ENCODE data around the gene FECH. TPM values are rescaled to one million over a fixed set of nuclear protein-coding genes. Genes with fewer than 3 reads are reported as not detected.

The FECH gene
- total and polyA plus RNA-seq, 2 donors (not counting 1 experiment from before 2014, with no cell fraction given) = 5.8 to 10.4 TPM

- H3K9me3 ChIP-seq (ENCODE audit: control extremely low read depth in 1 of 3, control insufficient read depth in 2 of 3, insufficient read depth in 1 of 3, low read length in 2 of 3) = no peaks in the 10 kb centered on the region
- no peaks in the 10 kb centered on the region for H3K27me3 Mint-ChIP-seq
- H3K4me3 ChIP-seq (ENCODE audit: control extremely low read depth in 1 of 5, extremely low read depth in 1 of 5, insufficient read depth in 1 of 5, low read depth in 2 of 5, low read length in 4 of 5) = peak overlapping the region; percentile 53 to 67 (median 63)
- peak overlapping the region; percentile 86 for H3K9ac ChIP-seq (ENCODE audit: low read length)
- no peak for DNase-seq
- 98% methylated on average over 9 of the region's 12 CpGs for WGBS (ENCODE audit: insufficient coverage)
- ChIA-PET CTCF (no interaction called here), POLR2A (no interaction called here)
- peak overlapping the region; percentile 90 for H3K4me2 ChIP-seq (replicated peaks; ENCODE audit: low read depth, low read length, poor library complexity, severe bottlenecking)
- no peaks in the 10 kb centered on the region for H3K27me3 ChIP-seq (replicated peaks in 1 of 4; ENCODE audit: control extremely low read depth in 1 of 4, control insufficient read depth in 3 of 4, insufficient read depth in 4 of 4, low read length in 3 of 4)
- peaks cover 10 to 14% of the 10 kb centered on the region in 2 donors for H3K4me1 ChIP-seq (ENCODE audit: control insufficient read depth in 2 of 2, insufficient read depth in 2 of 2, low read length in 2 of 2)
- no peak overlapping the region for H3K27ac ChIP-seq (ENCODE audit: low read length in 2 of 2)
- peak overlapping the region; percentile 89 for H3K4me3 Mint-ChIP-seq
- intact Hi-C loops (cut with micrococcal nuclease) = loop anchor here (2.0 to 10.0 kb wide), 4 partner anchors 34 to 935 kb away; partner anchors contain the start of genes NARS1, NEDD4L and WDR7
- no peak for ATAC-seq (ENCODE audit: low read depth)
- no peaks in the 10 kb centered on the region for H3K9me3 Mint-ChIP-seq (ENCODE audit: insufficient read depth)
- H3K4me1 Mint-ChIP-seq = peaks cover 13% of the 10 kb centered on the region
- no peaks in the 10 kb centered on the region for H3K36me3 ChIP-seq (replicated peaks in 1 of 2; ENCODE audit: control extremely low read depth in 1 of 2, control insufficient read depth in 1 of 2, extremely low read depth in 1 of 2, insufficient read depth in 2 of 2, low read length in 1 of 2)
- H3K27ac Mint-ChIP-seq = peak overlapping the region; percentile 46
- no peaks in the 10 kb centered on the region for H4K20me1 ChIP-seq (ENCODE audit: control insufficient read depth, insufficient read depth, low read length, poor library complexity, severe bottlenecking)
- peak overlapping the region; percentile 93 for H2AFZ ChIP-seq (ENCODE audit: insufficient read depth, low read depth, low read length, poor library complexity, severe bottlenecking)
- H3K79me2 ChIP-seq (ENCODE audit: control insufficient read depth, insufficient read depth, low read length) = no peaks in the 10 kb centered on the region
- TF ChIP-seq EZH2 (IDR thresholded peaks at IDR 0.05; ENCODE audit: borderline replicate concordance, insufficient read depth, low read depth, low read length, poor library complexity, severe bottlenecking) = no peak
- TF ChIP-seq CTCF (IDR thresholded peaks at IDR 0.05) = no peak
Observed at GRCh38 chr18:57587098-57587661, 678 bp upstream of the FECH start.

- peaks cover 24% of the 10 kb centered on the region for H3K4me1 Mint-ChIP-seq
- Histone ChIP-seq H3K9me3 (ENCODE audit: control extremely low read depth in 1 of 3, control insufficient read depth in 2 of 3, insufficient read depth in 1 of 3, low read length in 2 of 3) (no peaks in the 10 kb centered on the region), H3K4me1 (ENCODE audit: control insufficient read depth in 2 of 2, insufficient read depth in 2 of 2, low read length in 2 of 2) (peaks cover 22 to 27% of the 10 kb centered on the region in 2 donors), H2AFZ (ENCODE audit: insufficient read depth, low read depth, low read length, poor library complexity, severe bottlenecking) (peak overlapping the region; percentile 93), H3K4me3 (ENCODE audit: control extremely low read depth in 1 of 5, extremely low read depth in 1 of 5, insufficient read depth in 1 of 5, low read depth in 2 of 5, low read length in 4 of 5) (peak overlapping the region; percentile 32 to 67 (median 63)), H3K36me3 (replicated peaks in 1 of 2; ENCODE audit: control extremely low read depth in 1 of 2, control insufficient read depth in 1 of 2, extremely low read depth in 1 of 2, insufficient read depth in 2 of 2, low read length in 1 of 2) (no peaks in the 10 kb centered on the region), H3K79me2 (ENCODE audit: control insufficient read depth, insufficient read depth, low read length) (no peaks in the 10 kb centered on the region), H3K9ac (ENCODE audit: low read length) (peak overlapping the region; percentile 86), H3K27ac (ENCODE audit: low read length in 2 of 2) (peak overlapping the region in 1 of 2 donors; percentile 70), H4K20me1 (ENCODE audit: control insufficient read depth, insufficient read depth, low read length, poor library complexity, severe bottlenecking) (no peaks in the 10 kb centered on the region), H3K27me3 (replicated peaks in 1 of 4; ENCODE audit: control extremely low read depth in 1 of 4, control insufficient read depth in 3 of 4, insufficient read depth in 4 of 4, low read length in 3 of 4) (no peaks in the 10 kb centered on the region), H3K4me2 (replicated peaks; ENCODE audit: low read depth, low read length, poor library complexity, severe bottlenecking) (peak overlapping the region; percentile 90)
- ChIA-PET CTCF (no interaction called here), POLR2A (no interaction called here)
- ATAC-seq (ENCODE audit: low read depth) = no peak
- intact Hi-C loops (cut with micrococcal nuclease) = loop anchor here (2.0 to 10.0 kb wide), 4 partner anchors 35 to 934 kb away; partner anchors contain the start of genes NARS1, NEDD4L and WDR7
- 24% methylated on average over 5 of the region's 8 CpGs for WGBS (ENCODE audit: insufficient coverage)
- no peaks in the 10 kb centered on the region for H3K27me3 Mint-ChIP-seq
- H3K27ac Mint-ChIP-seq = peak overlapping the region; percentile 79
- no peak for DNase-seq
- TF ChIP-seq EZH2 (IDR thresholded peaks at IDR 0.05; ENCODE audit: borderline replicate concordance, insufficient read depth, low read depth, low read length, poor library complexity, severe bottlenecking) (no peak), CTCF (IDR thresholded peaks at IDR 0.05) (no peak)
- H3K4me3 Mint-ChIP-seq = peak overlapping the region; percentile 89
- no peaks in the 10 kb centered on the region for H3K9me3 Mint-ChIP-seq (ENCODE audit: insufficient read depth)
Observed at GRCh38 chr18:57585855-57586250, 649 bp downstream of the FECH start.

All from B cell (primary cell).